Upper lobe of left lung (tissue), 6 donors: ENCODE data around the gene CNOT4. TPM values are rescaled to one million over a fixed set of nuclear protein-coding genes. Genes with fewer than 3 reads are reported as not detected.
A peak's percentile ranks its signal among the peaks of the same experiment; 100 is the strongest.

ENCODE experiments used
- ATAC-seq, 2 donors: fragments of 200-7000 bp; cut with Tn5 transposase; one replicate each; pipeline ENCODE4 v1.9.1; 2022; ENCODE audit warnings: mild to moderate bottlenecking in 2 of 2, moderate library complexity in 2 of 2; ENCODE audit not compliant: low FRiP score in 2 of 2
- DNase-seq, 2 donors: peaks; one replicate each; pipeline ENCODE4 v3.0.0-alpha.2; 2019 to 2020
- H3K27ac ChIP-seq, 4 donors: fragments of 200-600 bp; sonication (generic); one replicate each; pipeline ENCODE4 v1.5.1; 2016 to 2019
- H3K27me3 ChIP-seq, 4 donors: fragments of 200-600 bp; sonication (generic); one replicate each; pipeline ENCODE4 v1.5.1; 2017 to 2019
- H3K36me3 ChIP-seq, 4 donors: fragments of 200-600 bp; sonication (generic); one replicate each; pipeline ENCODE4 v1.5.1; 2016 to 2019
- H3K4me1 ChIP-seq, 4 donors: fragments of 200-600 bp; sonication (generic); one replicate each; pipeline ENCODE4 v1.5.1; 2018 to 2019
- H3K4me3 ChIP-seq, 4 donors: fragments of 200-600 bp; sonication (generic); one replicate each; pipeline ENCODE4 v1.5.1; 2017 to 2019; ENCODE audit warnings: mild to moderate bottlenecking in 2 of 4, moderate library complexity in 1 of 4
- H3K9me3 ChIP-seq, 4 donors: fragments of 200-600 bp; sonication (generic); one replicate each; pipeline ENCODE4 v1.5.1; 2018 to 2019
- CTCF ChIP-seq, 6 experiments: fragments of 450-650 bp in 4 of 6; fragments of 200-600 bp in 2 of 6; sonication (generic) in 2 of 6; IDR thresholded peaks; one replicate each; pipeline ENCODE4 v1.5.1; 2016 to 2019; ENCODE audit warnings: antibody characterized with exemption in 6 of 6
- EP300 ChIP-seq, 4 donors: sonication (generic); formaldehyde crosslinking; IDR thresholded peaks; one replicate each; pipeline ENCODE4 v1.5.1; 2017; ENCODE audit warnings: antibody characterized with exemption in 4 of 4, control low read depth in 2 of 4
- POLR2A ChIP-seq, 4 donors: fragments of 450-650 bp; IDR thresholded peaks; one replicate each; pipeline ENCODE4 v1.5.1; 2016 to 2017; ENCODE audit warnings: antibody characterized with exemption in 4 of 4, mild to moderate bottlenecking in 2 of 4
- POLR2AphosphoS5 ChIP-seq, 2 donors: sonication (generic); formaldehyde crosslinking; IDR thresholded peaks; one replicate each; pipeline ENCODE4 v1.5.1; 2017; ENCODE audit warnings: antibody characterized with exemption in 2 of 2
- WGBS, 2 donors: methylation state at CpG; one replicate each; pipeline ENCODE4 v1.1.5; 2017 to 2018; 5-methylcytosine and 5-hydroxymethylcytosine counted together
- total RNA-seq, 6 donors: library from RNA; depleted of rRNA in 4 of 6; stranded (reverse); fragments of >200 nt in 4 of 6; gene quantifications; one replicate each; pipeline versions ENCODE4 v1.1.0 to v1.2.1, GENCODE V29; 2016 to 2021
- donor health status: DM: no; HTN: no; CAD: no; lungs with moderate emphysema.
- donor health status: DM: no; HTN: yes; CAD: no; lungs with severe emphysema.

The CNOT4 gene
- total RNA-seq, 6 donors from 2014 or later = 12.1 to 25.7 (median 19.5) TPM

- DNase-seq (no peak), ATAC-seq (no peak)
- Histone ChIP-seq H3K27ac (no peak overlapping the region), H3K27me3 (no peaks in the 10 kb centered on the region), H3K36me3 (peaks cover 0 to 17% (median 9%) of the 10 kb centered on the region in 4 donors), H3K9me3 (no peaks in the 10 kb centered on the region), H3K4me3 (no peak overlapping the region), H3K4me1 (peaks cover 0 to 1% (median 0%) of the 10 kb centered on the region in 4 donors)
- no peak for TF ChIP-seq CTCF (IDR thresholded peaks at IDR 0.05)
- TF ChIP-seq EP300 (IDR thresholded peaks at IDR 0.05) = no peak
- no peak for TF ChIP-seq POLR2AphosphoS5 (IDR thresholded peaks at IDR 0.05)
- no peak for TF ChIP-seq POLR2A (IDR thresholded peaks at IDR 0.05)
Measured at GRCh38 chr7:135441791-135442190, 68.1 kb downstream of the CNOT4 start.

- peaks cover 0 to 4% (median 0%) of the 10 kb centered on the region in 4 donors for H3K9me3 ChIP-seq
- H3K4me1 ChIP-seq = peaks cover 0 to 17% (median 4%) of the 10 kb centered on the region in 4 donors
- TF ChIP-seq POLR2AphosphoS5 (IDR thresholded peaks at IDR 0.05) (no peak), CTCF (IDR thresholded peaks at IDR 0.05) (no peak), EP300 (IDR thresholded peaks at IDR 0.05) (no peak), POLR2A (IDR thresholded peaks at IDR 0.05) (no peak)
- peaks cover 0 to 15% (median 9%) of the 10 kb centered on the region in 4 donors for H3K36me3 ChIP-seq
- no peaks in the 10 kb centered on the region for H3K27me3 ChIP-seq
- no peak overlapping the region for H3K27ac ChIP-seq
- WGBS, 2 donors = 92 to 93% methylated on average over 4 of the region's 4 CpGs
- no peak for DNase-seq
- no peak for ATAC-seq
- H3K4me3 ChIP-seq = no peak overlapping the region
Measured at GRCh38 chr7:135434047-135434446, 75.9 kb downstream of the CNOT4 start.

- no peaks in the 10 kb centered on the region for H3K27me3 ChIP-seq
- H3K36me3 ChIP-seq = no peaks in the 10 kb centered on the region
- H3K9me3 ChIP-seq = peaks cover 0 to 4% (median 0%) of the 10 kb centered on the region in 4 donors
- H3K4me1 ChIP-seq = peaks cover 0 to 25% (median 5%) of the 10 kb centered on the region in 4 donors
- no peak for DNase-seq
- no peak for ATAC-seq
- H3K4me3 ChIP-seq = no peak overlapping the region
- WGBS, 2 donors = 91 to 95% methylated on average over 1 of the region's 1 CpG
- TF ChIP-seq POLR2AphosphoS5 (IDR thresholded peaks at IDR 0.05) (no peak), EP300 (IDR thresholded peaks at IDR 0.05) (no peak), POLR2A (IDR thresholded peaks at IDR 0.05) (no peak), CTCF (IDR thresholded peaks at IDR 0.05) (no peak)
- no peak overlapping the region for H3K27ac ChIP-seq
Measured at GRCh38 chr7:135430626-135431025, 79.3 kb downstream of the CNOT4 start.

- no peak overlapping the region for H3K27ac ChIP-seq
- no peaks in the 10 kb centered on the region for H3K9me3 ChIP-seq
- H3K36me3 ChIP-seq = no peaks in the 10 kb centered on the region
- H3K27me3 ChIP-seq = no peaks in the 10 kb centered on the region
- 29 to 38% methylated on average over 1 of the region's 1 CpG for WGBS, 2 donors
- peaks cover 3 to 25% (median 6%) of the 10 kb centered on the region in 4 donors for H3K4me1 ChIP-seq
- H3K4me3 ChIP-seq = no peak overlapping the region
- no peak for TF ChIP-seq POLR2A (IDR thresholded peaks at IDR 0.05)
- TF ChIP-seq POLR2AphosphoS5 (IDR thresholded peaks at IDR 0.05) = no peak
- no peak for TF ChIP-seq CTCF (IDR thresholded peaks at IDR 0.05)
- no peak for TF ChIP-seq EP300 (IDR thresholded peaks at IDR 0.05)
- DNase-seq (no peak), ATAC-seq (peak in 1 of 2 donors; percentile 14)
Measured at GRCh38 chr7:135428879-135429278, 81.0 kb downstream of the CNOT4 start.

GRCh38 chr7:135428011-135428410, 81.9 kb downstream of the CNOT4 start:
- Histone ChIP-seq H3K9me3 (no peaks in the 10 kb centered on the region), H3K4me3 (no peak overlapping the region), H3K4me1 (peaks cover 3 to 25% (median 6%) of the 10 kb centered on the region in 4 donors), H3K36me3 (no peaks in the 10 kb centered on the region), H3K27me3 (no peaks in the 10 kb centered on the region), H3K27ac (no peak overlapping the region)
- TF ChIP-seq POLR2A (IDR thresholded peaks at IDR 0.05) (no peak), EP300 (IDR thresholded peaks at IDR 0.05) (no peak), POLR2AphosphoS5 (IDR thresholded peaks at IDR 0.05) (no peak), CTCF (IDR thresholded peaks at IDR 0.05) (no peak)
- ATAC-seq (no peak), DNase-seq (no peak)
